Measurements from ENCODE around the gene HS6ST1.
A peak's percentile ranks its signal among the peaks of the same experiment; 100 is the strongest.

DNA sequence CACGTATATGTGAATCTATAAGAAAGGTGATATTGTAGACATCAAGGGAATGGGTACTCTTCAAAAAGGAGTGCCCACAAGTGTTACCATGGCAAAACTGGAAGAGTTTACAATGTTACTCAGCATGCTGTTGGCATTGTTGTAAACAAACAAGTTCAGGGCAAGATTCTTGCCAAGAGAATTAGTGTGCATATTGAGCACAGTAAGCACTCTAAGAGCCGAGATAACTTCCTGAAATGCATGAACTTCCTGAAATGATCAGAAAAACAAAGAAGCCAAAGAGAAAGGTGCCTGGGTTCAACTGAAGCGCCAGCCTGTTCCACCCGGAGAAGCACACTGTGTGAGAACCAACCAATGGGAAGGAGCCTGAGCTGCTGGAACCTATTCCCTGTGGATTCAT lies 101.0 kb downstream of the HS6ST1 start:
- no peak for TF ChIP-seq POLR2AphosphoS5 (IDR thresholded peaks at IDR 0.05; ENCODE audit: low read depth)
- TF ChIP-seq, protein P1, sequence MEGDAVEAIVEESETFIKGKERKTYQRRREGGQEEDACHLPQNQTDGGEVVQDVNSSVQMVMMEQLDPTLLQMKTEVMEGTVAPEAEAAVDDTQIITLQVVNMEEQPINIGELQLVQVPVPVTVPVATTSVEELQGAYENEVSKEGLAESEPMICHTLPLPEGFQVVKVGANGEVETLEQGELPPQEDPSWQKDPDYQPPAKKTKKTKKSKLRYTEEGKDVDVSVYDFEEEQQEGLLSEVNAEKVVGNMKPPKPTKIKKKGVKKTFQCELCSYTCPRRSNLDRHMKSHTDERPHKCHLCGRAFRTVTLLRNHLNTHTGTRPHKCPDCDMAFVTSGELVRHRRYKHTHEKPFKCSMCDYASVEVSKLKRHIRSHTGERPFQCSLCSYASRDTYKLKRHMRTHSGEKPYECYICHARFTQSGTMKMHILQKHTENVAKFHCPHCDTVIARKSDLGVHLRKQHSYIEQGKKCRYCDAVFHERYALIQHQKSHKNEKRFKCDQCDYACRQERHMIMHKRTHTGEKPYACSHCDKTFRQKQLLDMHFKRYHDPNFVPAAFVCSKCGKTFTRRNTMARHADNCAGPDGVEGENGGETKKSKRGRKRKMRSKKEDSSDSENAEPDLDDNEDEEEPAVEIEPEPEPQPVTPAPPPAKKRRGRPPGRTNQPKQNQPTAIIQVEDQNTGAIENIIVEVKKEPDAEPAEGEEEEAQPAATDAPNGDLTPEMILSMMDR (IDR thresholded peaks at IDR 0.05; ENCODE audit: insufficient read depth, low read length) = no peak
- peak; percentile 5; the same call in 1 of the 2 replicates for TF ChIP-seq SPI1 (IDR thresholded peaks at IDR 0.05; ENCODE audit: borderline replicate concordance, low read depth)

Data from HL-60 (cell line).